ENCODE data around the gene ART5. TPM values are rescaled to one million over a fixed set of nuclear protein-coding genes. Genes with fewer than 3 reads are reported as not detected.

Gene ART5
- total RNA-seq, 1 experiment from 2014 or later, result 7.9 TPM

DNA sequence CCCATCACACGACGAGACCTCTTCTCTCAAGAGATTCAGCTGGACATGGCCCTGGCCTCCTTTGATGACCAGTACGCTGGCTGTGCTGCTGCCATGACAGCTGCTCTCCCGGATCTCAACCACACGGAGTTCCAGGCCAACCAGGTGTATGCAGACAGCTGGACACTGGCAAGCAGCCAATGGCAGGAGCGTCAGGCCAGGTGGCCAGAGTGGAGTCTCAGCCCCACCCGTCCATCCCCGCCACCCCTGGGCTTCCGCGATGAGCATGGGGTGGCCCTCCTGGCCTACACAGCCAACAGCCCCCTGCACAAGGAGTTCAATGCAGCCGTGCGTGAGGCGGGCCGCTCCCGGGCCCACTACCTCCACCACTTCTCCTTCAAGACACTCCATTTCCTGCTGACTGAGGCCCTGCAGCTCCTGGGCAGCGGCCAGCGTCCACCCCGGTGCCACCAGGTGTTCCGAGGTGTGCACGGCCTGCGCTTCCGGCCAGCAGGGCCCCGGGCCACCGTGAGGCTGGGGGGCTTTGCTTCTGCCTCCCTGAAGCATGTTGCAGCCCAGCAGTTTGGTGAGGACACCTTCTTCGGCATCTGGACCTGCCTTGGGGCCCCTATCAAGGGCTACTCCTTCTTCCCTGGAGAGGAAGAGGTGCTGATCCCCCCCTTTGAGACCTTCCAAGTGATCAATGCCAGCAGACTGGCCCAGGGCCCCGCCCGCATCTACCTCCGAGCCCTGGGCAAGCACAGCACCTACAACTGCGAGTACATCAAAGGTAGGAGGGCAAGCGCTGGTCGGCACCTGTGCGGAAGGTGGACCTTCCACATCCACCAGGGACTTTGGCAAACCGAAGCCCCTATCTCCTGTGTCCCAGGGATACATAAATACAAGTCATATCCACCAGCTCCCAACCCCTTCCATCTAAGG, 18.1 kb upstream of the ART5 start:
- Histone ChIP-seq H2AK5ac (ENCODE audit: insufficient read length, low read length) (no peak overlapping the region), H3K23me2 (ENCODE audit: insufficient read length, low read depth, low read length, poor library complexity, severe bottlenecking) (no peaks in the 10 kb centered on the region), H3K27ac (ENCODE audit: insufficient read length, low read depth, low read length) (no peak overlapping the region), H2BK12ac (ENCODE audit: insufficient read length, low read depth, low read length) (no peak overlapping the region), H2BK20ac (ENCODE audit: low read depth, low read length, poor library complexity, severe bottlenecking) (no peak overlapping the region), H3K27me3 (ENCODE audit: insufficient read depth, low read length) (no peaks in the 10 kb centered on the region), H3K56ac (ENCODE audit: insufficient read length, low read depth, low read length) (no peak overlapping the region), H2BK120ac (ENCODE audit: low read depth, low read length, poor library complexity, severe bottlenecking) (no peak overlapping the region), H4K20me1 (ENCODE audit: control insufficient read depth, insufficient read depth, insufficient read length) (no peaks in the 10 kb centered on the region), H4K91ac (ENCODE audit: insufficient read length, low read depth, low read length) (no peak overlapping the region), H3K14ac (ENCODE audit: insufficient read depth, low read length) (no peak overlapping the region; the same call in 1 of the 2 replicates), H3T11ph (ENCODE audit: low read length) (no peak overlapping the region), H3K9ac (ENCODE audit: extremely low read depth, insufficient read length, low read length) (no peak overlapping the region), H3K9me3 (ENCODE audit: control insufficient read depth, low read depth, low read length) (no peaks in the 10 kb centered on the region), H2BK15ac (ENCODE audit: low read depth, low read length) (no peak overlapping the region), H3K4me1 (ENCODE audit: insufficient read depth, low read length) (no peaks in the 10 kb centered on the region), H3K79me2 (ENCODE audit: insufficient read depth, low read length) (no peaks in the 10 kb centered on the region), H4K8ac (replicated peaks; ENCODE audit: insufficient read length, low read depth, low read length) (no peak overlapping the region), H3K23ac (ENCODE audit: insufficient read length, low read depth, low read length) (no peak overlapping the region), H3K4me2 (ENCODE audit: insufficient read depth, insufficient read length, low read length) (no peak overlapping the region), H3K18ac (ENCODE audit: insufficient read length, low read depth, low read length) (no peak overlapping the region), H3K79me1 (ENCODE audit: insufficient read depth, low read depth, low read length, poor library complexity, severe bottlenecking) (no peaks in the 10 kb centered on the region), H2BK5ac (ENCODE audit: insufficient read length, low read length) (no peak overlapping the region), H3K4ac (ENCODE audit: low read depth, low read length) (no peak overlapping the region), H2AFZ (ENCODE audit: low read length) (no peak overlapping the region), H4K5ac (ENCODE audit: insufficient read length, low read depth, low read length) (no peak overlapping the region)
- DNase-seq, result no peak
- peak overlapping the region in 1 of 3 experiments; percentile 49; a peak in 2 of 7 replicates for H3K27ac Mint-ChIP-seq
- H3K36me3 Mint-ChIP-seq (ENCODE audit: insufficient read depth in 1 of 3, low read depth in 3 of 3), result peaks cover 0 to 10% (median 0%) of the 10 kb centered on the region in 3 experiments; a peak in 3 of 7 replicates
- TF ChIP-seq, protein P1, sequence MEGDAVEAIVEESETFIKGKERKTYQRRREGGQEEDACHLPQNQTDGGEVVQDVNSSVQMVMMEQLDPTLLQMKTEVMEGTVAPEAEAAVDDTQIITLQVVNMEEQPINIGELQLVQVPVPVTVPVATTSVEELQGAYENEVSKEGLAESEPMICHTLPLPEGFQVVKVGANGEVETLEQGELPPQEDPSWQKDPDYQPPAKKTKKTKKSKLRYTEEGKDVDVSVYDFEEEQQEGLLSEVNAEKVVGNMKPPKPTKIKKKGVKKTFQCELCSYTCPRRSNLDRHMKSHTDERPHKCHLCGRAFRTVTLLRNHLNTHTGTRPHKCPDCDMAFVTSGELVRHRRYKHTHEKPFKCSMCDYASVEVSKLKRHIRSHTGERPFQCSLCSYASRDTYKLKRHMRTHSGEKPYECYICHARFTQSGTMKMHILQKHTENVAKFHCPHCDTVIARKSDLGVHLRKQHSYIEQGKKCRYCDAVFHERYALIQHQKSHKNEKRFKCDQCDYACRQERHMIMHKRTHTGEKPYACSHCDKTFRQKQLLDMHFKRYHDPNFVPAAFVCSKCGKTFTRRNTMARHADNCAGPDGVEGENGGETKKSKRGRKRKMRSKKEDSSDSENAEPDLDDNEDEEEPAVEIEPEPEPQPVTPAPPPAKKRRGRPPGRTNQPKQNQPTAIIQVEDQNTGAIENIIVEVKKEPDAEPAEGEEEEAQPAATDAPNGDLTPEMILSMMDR (conservative IDR thresholded peaks at IDR 0.05), result no peak
- no peak overlapping the region for H3K4me3 Mint-ChIP-seq
- H3K4me1 Mint-ChIP-seq, result no peaks in the 10 kb centered on the region
- no CpG with 5 or more reads among the region's 33 CpGs for WGBS (ENCODE audit: extremely low coverage, insufficient read length, low lambda C conversion rate)
- peaks cover 3% of the 10 kb centered on the region; the same call in 1 of the 2 replicates for H3K27me3 Mint-ChIP-seq (ENCODE audit: low read depth)
- peaks cover 0 to 3% of the 10 kb centered on the region in 2 experiments; a peak in 2 of 5 replicates for H3K9me3 Mint-ChIP-seq

Measured in H9 (cell line).